ENCODE measurements around the gene CDCA3.
"Not testable (repeated sequence)": the region's sequence is repeated elsewhere in the genome, so short reads cannot be mapped to it uniquely, and the experiment has no call there.

Gene CDCA3

DNA sequence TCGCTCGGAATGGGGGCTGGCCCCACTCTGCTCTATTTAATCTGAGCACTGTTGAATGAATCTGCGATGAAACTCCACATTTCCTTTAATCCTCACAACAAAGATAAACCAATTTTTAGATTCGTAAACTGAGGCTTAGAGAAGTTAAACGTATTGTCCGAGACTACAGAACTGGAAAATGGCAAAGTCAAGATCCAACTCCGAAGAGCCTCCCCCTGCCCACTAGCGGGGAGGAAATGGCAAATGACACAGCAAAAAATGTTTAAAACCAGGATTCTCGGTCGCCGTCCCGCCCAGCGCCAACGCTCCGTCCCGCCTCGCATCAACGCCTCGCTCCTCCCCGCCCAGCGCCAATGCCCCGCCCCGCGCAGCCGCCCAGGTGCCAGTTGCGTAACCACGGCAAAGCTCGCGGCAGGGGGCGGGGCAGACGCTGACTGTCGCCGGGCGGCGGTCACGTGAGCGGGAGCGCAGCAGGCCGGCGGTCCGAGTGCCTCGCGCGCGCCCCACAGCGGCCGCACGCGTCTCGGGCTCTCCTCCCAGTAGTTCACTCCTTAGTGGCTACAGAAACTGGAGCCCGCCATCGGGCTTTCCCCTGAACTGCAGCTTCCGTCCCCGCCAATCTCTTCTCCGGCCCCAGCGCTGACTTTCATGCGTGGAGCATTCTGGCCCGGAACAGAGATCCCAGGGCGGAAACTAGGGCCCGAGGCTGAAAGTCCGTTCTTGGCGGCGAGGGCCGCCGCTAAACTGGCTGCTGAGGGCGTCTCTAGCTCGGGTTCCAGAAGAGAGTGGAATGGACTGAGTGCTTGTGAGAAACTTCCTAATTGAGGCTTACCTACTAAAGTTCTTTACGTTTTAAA, 39.9 kb upstream of the CDCA3 start:
- DNase-seq (ENCODE audit: low read depth): peak; percentile 96
- H3K4me3 ChIP-seq (ENCODE audit: low read length): peak overlapping the region; percentile 58
- TF ChIP-seq, protein P1, sequence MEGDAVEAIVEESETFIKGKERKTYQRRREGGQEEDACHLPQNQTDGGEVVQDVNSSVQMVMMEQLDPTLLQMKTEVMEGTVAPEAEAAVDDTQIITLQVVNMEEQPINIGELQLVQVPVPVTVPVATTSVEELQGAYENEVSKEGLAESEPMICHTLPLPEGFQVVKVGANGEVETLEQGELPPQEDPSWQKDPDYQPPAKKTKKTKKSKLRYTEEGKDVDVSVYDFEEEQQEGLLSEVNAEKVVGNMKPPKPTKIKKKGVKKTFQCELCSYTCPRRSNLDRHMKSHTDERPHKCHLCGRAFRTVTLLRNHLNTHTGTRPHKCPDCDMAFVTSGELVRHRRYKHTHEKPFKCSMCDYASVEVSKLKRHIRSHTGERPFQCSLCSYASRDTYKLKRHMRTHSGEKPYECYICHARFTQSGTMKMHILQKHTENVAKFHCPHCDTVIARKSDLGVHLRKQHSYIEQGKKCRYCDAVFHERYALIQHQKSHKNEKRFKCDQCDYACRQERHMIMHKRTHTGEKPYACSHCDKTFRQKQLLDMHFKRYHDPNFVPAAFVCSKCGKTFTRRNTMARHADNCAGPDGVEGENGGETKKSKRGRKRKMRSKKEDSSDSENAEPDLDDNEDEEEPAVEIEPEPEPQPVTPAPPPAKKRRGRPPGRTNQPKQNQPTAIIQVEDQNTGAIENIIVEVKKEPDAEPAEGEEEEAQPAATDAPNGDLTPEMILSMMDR (IDR thresholded peaks at IDR 0.05; ENCODE audit: insufficient read depth, low read depth, low read length, missing control alignments): peak; percentile 53

DNA sequence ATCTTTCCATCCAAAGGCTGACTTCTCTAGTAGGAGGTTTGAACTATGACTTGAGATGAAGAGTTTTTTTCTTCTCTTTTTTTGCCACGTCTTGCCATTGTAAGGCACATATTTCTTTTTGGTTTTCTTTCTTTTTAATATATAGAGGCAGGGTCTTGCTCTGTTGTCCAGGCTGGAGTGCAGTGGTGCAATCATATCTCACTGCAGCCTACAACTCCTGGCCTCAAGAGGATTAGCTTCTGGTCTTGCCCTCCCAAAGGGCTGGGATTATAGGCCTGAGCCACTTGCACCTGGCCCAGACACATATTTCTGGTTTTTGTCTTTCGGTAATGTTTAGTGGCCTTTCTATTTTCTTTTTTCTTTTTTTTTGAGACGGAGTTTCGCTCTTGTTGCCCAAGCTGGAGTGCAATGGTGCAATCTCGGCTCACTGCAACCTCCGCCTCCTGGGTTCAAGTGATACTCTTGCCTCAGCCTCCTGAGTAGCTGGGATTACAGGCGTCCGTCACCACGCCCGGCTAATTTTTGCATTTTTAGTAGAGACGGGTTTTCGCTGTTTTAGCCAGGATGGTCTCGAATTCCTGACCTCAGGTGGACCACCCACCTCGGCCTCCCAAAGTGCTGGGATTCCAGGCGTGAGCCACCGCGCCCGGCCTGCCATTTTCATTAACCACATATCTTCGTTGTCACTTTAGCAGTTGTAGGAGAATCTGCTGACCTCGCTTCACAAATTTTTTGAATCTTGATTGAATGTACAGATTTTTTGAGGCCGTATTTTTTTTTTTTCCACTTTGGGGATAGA, 38.9 kb upstream of the CDCA3 start:
- DNase-seq (ENCODE audit: low read depth); H3K4me3 ChIP-seq (ENCODE audit: low read length): not testable (repeated sequence)

DNA sequence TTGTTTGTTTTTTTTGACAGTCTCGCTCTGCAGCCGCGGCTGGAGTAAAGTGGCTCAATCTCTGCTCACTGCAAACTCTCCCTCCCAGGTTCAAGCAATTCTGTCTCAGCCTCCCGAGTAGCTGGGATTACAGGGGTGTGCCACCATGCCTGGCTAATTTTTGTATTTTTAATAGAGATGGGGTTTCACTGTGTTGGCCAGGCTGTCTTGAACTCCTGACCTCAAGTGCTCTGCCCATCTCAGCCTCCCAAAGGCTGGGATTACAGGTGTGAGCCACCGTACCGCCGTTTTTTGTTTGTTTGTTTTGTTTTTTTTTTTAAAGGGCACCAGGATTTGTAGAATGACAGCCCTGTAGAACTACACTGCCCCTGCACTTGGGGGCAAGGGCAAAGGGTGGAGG, 37.7 kb upstream of the CDCA3 start:
- not testable (repeated sequence) for H3K4me3 ChIP-seq (ENCODE audit: low read length); DNase-seq (ENCODE audit: low read depth)

DNA sequence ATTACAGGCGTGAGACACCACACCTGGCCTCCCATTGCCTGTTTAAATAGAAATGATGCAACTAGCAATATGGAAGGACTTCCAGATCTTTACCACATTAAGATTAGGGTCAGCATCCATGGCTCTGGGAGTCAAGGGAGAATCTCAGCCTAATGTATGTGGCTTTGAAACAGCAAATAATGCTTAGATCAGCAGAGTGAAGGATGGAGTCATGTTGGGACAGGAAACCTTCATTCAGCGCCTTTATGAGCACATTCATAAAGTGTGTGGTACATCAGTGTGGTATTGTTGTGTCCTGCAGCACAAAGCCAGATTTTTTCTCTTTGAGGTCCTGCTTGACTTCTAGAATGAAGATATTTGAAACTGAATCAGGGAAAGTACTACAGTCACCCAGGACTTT, 37.3 kb upstream of the CDCA3 start:
- TF ChIP-seq, protein P1 (IDR thresholded peaks at IDR 0.05; ENCODE audit: insufficient read depth, low read depth, low read length, missing control alignments): no peak
- H3K4me3 ChIP-seq (ENCODE audit: low read length): no peak overlapping the region
- peak; percentile 59 for DNase-seq (ENCODE audit: low read depth)

DNA sequence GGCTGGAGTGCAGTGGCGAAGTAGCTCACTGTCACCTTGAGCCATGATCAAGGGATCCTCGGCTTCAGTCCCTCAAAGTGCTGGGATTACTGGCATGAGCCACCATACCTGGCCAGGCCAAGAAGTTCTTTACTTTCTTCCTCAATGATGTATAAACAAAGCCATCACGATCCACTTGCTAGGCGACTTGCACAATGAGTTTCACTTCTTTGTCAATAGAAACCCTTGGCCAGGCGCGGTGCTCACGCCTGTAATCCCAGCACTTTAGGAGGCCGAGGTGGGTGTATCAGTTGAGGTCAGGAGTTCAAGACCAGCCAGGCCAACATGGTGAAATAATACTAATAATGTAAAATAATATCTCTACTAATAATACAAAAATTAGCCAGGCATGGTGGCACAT, 36.4 kb upstream of the CDCA3 start:
- H3K4me3 ChIP-seq (ENCODE audit: low read length): no peak overlapping the region
- DNase-seq (ENCODE audit: low read depth): no peak
- TF ChIP-seq, protein P1 (IDR thresholded peaks at IDR 0.05; ENCODE audit: insufficient read depth, low read depth, low read length, missing control alignments): no peak

DNA sequence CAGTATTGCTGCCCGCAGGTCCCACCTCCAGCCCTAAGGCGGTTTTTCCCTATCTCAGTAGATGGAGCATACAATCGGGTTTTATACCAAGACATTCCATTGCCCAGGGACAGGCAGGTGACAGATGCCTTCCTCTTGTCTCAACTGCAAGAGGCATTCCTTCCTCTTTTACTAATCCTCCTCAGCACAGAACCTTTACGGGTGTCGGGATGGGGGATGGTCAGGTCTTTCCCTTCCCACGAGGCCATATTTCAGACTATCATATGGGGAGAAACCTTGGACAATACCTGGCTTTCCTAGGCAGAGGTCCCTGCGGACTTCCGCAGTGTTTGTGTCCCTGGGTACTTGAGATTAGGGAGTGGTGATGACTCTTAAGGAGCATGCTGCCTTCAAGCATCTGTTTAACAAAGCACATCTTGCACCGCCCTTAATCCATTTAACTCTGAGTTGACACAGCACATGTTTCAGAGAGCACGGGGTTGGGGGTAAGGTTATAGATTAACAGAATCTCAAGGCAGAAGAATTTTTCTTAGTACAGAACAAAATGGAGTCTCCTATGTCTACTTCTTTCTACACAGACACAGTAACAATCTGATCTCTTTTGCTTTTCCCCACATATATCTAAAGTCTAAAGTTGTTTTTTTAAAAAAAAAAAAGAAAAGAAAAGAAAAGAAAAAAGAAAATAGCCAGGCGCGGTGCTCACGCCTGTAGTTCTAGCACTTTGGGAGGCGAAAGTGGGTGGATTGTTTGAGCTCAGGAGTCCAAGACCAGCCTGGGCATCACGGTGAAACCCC, 35.3 kb upstream of the CDCA3 start:
- not testable (repeated sequence) for DNase-seq (ENCODE audit: low read depth)

DNA sequence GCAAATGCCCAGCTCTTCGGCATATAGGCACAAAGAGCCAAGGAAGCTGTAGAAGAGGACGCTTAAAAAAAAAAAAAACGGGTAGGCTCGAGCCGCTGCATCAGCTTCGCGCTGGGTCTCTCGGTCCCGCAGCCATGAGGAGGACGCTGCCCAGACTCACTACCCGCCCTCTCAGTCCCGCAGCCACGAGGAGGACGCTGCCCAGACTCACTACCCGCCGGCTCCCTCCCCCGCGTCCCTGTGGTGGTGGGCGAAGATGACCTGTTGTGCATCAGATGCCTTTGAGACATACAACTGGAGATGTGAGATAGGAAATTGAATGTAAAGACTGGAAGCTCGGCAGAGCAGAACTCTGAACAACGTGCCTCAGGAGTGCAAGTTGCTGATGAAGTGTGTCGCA, 33.5 kb upstream of the CDCA3 start:
- TF ChIP-seq, protein P1 (IDR thresholded peaks at IDR 0.05; ENCODE audit: insufficient read depth, low read depth, low read length, missing control alignments): no peak
- no peak for DNase-seq (ENCODE audit: low read depth)
- no peak overlapping the region for H3K4me3 ChIP-seq (ENCODE audit: low read length)

More for the DNA sequence above, 35.3 kb upstream of the CDCA3 start:
- H3K4me3 ChIP-seq (ENCODE audit: low read length): not testable (repeated sequence)

DNA sequence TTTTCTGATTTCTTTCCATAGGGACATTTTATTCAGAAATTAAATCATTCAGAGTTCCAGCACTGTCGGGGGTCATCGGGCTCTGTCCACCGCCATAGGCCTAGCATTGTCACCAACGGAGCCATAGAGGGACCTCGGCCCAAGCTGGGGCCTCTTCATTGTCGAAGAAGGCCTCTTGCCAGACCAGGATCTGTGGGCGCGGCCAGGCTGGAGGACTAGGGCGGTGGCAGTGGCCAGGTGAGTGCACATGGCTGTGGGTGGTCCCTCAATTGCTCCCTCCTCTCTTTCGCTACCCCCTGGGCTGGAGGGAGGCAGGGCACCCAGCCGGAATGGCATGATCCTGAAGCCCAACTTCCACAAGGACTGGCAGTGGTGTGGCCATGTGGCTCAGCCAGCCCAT, 32.6 kb upstream of the CDCA3 start:
- TF ChIP-seq, protein P1 (IDR thresholded peaks at IDR 0.05; ENCODE audit: insufficient read depth, low read depth, low read length, missing control alignments): no peak
- no peak for DNase-seq (ENCODE audit: low read depth)
- H3K4me3 ChIP-seq (ENCODE audit: low read length): no peak overlapping the region

All from epithelial cell of esophagus (primary cell).